Peyer's patch (tissue), 4 donors: ENCODE measurements around the gene STMN3.

Experiments used
- CTCF ChIP-seq, 6 experiments: fragments of 450-650 bp in 4 of 6; fragments of 200-600 bp in 2 of 6; sonication (generic) in 1 of 6; IDR thresholded peaks; one replicate each; pipeline ENCODE4 v1.5.1; 2017 to 2019; ENCODE audit warnings: antibody characterized with exemption in 6 of 6, mild to moderate bottlenecking in 3 of 6, moderate library complexity in 1 of 6
- POLR2A ChIP-seq, 2 donors: fragments of 450-650 bp; IDR thresholded peaks; one replicate each; pipeline ENCODE4 v1.5.1; 2017; ENCODE audit warnings: antibody characterized with exemption in 2 of 2, mild to moderate bottlenecking in 2 of 2, moderate library complexity in 2 of 2

GRCh38 chr20:63620991-63621390, 32.2 kb downstream of the STMN3 start:
- TF ChIP-seq CTCF (IDR thresholded peaks at IDR 0.05): no peak
- no peak for TF ChIP-seq POLR2A (IDR thresholded peaks at IDR 0.05)
